GM23338 (cell line): ENCODE results near the gene AGTR1.

Experiments
- CREB1 ChIP-seq: fragments of 250-450 bp; sonication (Bioruptor Pico); IDR thresholded peaks from 2 replicates; pipeline ENCODE4 v1.5.0; 2020; ENCODE audit warnings: low read depth, mild to moderate bottlenecking, moderate library complexity
- EZH2 ChIP-seq: fragments of 200-600 bp; sonication (generic); IDR thresholded peaks from one replicate; pipeline ENCODE4 v1.8.0; 2017; ENCODE audit warnings: antibody characterized with exemption, mild to moderate bottlenecking, low read depth; ENCODE audit not compliant: unreplicated experiment
- EZH2phosphoT487 ChIP-seq: fragments of 200-600 bp; sonication (generic); IDR thresholded peaks from one replicate; pipeline ENCODE4 v1.8.1; 2018; ENCODE audit warnings: antibody characterized with exemption; ENCODE audit not compliant: unreplicated experiment
- JUNB ChIP-seq: IDR thresholded peaks from one replicate; pipeline ENCODE4 v1.6.1; 2016; ENCODE audit warnings: antibody characterized with exemption; ENCODE audit not compliant: unreplicated experiment
- NANOG ChIP-seq: IDR thresholded peaks from 2 replicates; pipeline ENCODE4 v1.6.1; 2016; ENCODE audit warnings: antibody characterized with exemption, borderline replicate concordance
- POLR2AphosphoS5 ChIP-seq: IDR thresholded peaks from 2 replicates; pipeline ENCODE4 v1.6.1; 2016; ENCODE audit warnings: antibody characterized with exemption, low read depth
- REST ChIP-seq: IDR thresholded peaks from one replicate; pipeline ENCODE4 v1.6.1; 2018; ENCODE audit warnings: antibody characterized with exemption; ENCODE audit not compliant: unreplicated experiment
- ZNF114 ChIP-seq: fragments of 250-450 bp; sonication (Bioruptor Pico); IDR thresholded peaks from 2 replicates; pipeline ENCODE4 v1.5.0; 2020; ENCODE audit warnings: mild to moderate bottlenecking, moderate library complexity
- TF ChIP-seq, protein P1 (sequence below), 2 experiments: fragments of 200-600 bp in 1 of 2; sonication (generic) in 1 of 2; conservative IDR thresholded peaks; 2 replicates each; pipeline versions ENCODE4 v1.5.1 to v1.6.1; 2016 to 2017; ENCODE audit warnings: antibody characterized with exemption in 2 of 2, low read depth in 2 of 2, mild to moderate bottlenecking in 2 of 2, moderate library complexity in 1 of 2
- TF ChIP-seq, protein P2 (sequence below): fragments of 250-450 bp; sonication (Bioruptor Pico); IDR thresholded peaks from 2 replicates; pipeline ENCODE4 v1.5.0; 2020; ENCODE audit warnings: mild to moderate bottlenecking, moderate library complexity

DNA sequence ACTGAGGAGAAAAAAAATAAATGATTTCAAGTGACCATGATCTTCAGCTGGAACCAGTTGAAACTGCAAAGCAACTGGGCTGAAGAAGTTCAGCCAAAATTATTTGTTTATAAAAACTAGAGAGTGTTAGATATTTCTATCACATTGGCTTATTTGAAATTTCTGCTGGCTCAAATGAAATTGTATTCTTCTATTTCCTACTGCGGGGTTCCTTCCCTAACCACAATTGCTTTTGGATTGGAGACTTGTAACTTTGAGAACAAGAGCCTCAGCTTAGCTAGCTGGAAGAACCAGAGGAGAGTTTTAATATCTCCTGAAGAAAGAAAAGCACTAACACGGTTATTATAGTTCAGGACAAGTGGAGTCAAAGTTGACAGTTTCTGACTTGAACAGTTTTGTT is 31.1 kb downstream of the AGTR1 start:
- TF ChIP-seq CREB1, result no peak
- TF ChIP-seq POLR2AphosphoS5, result no peak
- TF ChIP-seq, protein P1, sequence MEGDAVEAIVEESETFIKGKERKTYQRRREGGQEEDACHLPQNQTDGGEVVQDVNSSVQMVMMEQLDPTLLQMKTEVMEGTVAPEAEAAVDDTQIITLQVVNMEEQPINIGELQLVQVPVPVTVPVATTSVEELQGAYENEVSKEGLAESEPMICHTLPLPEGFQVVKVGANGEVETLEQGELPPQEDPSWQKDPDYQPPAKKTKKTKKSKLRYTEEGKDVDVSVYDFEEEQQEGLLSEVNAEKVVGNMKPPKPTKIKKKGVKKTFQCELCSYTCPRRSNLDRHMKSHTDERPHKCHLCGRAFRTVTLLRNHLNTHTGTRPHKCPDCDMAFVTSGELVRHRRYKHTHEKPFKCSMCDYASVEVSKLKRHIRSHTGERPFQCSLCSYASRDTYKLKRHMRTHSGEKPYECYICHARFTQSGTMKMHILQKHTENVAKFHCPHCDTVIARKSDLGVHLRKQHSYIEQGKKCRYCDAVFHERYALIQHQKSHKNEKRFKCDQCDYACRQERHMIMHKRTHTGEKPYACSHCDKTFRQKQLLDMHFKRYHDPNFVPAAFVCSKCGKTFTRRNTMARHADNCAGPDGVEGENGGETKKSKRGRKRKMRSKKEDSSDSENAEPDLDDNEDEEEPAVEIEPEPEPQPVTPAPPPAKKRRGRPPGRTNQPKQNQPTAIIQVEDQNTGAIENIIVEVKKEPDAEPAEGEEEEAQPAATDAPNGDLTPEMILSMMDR (conservative IDR thresholded peaks at IDR 0.05; ENCODE audit: low read depth in 2 of 2), result no peak
- no peak for TF ChIP-seq EZH2
- TF ChIP-seq, protein P2, sequence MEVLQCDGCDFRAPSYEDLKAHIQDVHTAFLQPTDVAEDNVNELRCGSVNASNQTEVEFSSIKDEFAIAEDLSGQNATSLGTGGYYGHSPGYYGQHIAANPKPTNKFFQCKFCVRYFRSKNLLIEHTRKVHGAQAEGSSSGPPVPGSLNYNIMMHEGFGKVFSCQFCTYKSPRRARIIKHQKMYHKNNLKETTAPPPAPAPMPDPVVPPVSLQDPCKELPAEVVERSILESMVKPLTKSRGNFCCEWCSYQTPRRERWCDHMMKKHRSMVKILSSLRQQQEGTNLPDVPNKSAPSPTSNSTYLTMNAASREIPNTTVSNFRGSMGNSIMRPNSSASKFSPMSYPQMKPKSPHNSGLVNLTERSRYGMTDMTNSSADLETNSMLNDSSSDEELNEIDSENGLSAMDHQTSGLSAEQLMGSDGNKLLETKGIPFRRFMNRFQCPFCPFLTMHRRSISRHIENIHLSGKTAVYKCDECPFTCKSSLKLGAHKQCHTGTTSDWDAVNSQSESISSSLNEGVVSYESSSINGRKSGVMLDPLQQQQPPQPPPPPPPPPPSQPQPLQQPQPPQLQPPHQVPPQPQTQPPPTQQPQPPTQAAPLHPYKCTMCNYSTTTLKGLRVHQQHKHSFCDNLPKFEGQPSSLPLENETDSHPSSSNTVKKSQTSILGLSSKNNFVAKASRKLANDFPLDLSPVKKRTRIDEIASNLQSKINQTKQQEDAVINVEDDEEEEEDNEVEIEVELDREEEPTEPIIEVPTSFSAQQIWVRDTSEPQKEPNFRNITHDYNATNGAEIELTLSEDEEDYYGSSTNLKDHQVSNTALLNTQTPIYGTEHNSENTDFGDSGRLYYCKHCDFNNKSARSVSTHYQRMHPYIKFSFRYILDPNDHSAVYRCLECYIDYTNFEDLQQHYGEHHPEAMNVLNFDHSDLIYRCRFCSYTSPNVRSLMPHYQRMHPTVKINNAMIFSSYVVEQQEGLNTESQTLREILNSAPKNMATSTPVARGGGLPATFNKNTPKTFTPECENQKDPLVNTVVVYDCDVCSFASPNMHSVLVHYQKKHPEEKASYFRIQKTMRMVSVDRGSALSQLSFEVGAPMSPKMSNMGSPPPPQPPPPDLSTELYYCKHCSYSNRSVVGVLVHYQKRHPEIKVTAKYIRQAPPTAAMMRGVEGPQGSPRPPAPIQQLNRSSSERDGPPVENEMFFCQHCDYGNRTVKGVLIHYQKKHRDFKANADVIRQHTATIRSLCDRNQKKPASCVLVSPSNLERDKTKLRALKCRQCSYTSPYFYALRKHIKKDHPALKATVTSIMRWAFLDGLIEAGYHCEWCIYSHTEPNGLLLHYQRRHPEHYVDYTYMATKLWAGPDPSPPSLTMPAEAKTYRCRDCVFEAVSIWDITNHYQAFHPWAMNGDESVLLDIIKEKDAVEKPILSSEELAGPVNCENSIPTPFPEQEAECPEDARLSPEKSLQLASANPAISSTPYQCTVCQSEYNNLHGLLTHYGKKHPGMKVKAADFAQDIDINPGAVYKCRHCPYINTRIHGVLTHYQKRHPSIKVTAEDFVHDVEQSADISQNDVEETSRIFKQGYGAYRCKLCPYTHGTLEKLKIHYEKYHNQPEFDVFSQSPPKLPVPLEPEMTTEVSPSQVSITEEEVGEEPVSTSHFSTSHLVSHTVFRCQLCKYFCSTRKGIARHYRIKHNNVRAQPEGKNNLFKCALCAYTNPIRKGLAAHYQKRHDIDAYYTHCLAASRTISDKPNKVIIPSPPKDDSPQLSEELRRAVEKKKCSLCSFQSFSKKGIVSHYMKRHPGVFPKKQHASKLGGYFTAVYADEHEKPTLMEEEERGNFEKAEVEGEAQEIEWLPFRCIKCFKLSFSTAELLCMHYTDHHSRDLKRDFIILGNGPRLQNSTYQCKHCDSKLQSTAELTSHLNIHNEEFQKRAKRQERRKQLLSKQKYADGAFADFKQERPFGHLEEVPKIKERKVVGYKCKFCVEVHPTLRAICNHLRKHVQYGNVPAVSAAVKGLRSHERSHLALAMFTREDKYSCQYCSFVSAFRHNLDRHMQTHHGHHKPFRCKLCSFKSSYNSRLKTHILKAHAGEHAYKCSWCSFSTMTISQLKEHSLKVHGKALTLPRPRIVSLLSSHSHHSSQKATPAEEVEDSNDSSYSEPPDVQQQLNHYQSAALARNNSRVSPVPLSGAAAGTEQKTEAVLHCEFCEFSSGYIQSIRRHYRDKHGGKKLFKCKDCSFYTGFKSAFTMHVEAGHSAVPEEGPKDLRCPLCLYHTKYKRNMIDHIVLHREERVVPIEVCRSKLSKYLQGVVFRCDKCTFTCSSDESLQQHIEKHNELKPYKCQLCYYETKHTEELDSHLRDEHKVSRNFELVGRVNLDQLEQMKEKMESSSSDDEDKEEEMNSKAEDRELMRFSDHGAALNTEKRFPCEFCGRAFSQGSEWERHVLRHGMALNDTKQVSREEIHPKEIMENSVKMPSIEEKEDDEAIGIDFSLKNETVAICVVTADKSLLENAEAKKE (CRISPR knock-in tag), result no peak
- no peak for TF ChIP-seq JUNB
- no peak for TF ChIP-seq ZNF114 (CRISPR knock-in tag)
- no peak for TF ChIP-seq NANOG
- no peak for TF ChIP-seq EZH2phosphoT487
- TF ChIP-seq REST, result no peak
